Parathyroid adenoma (tissue), 2 donors: ENCODE data around the gene KIF25.

Experiments used
- H2AFZ ChIP-seq: fragments of 300-600 bp; sonication (generic); one replicate; pipeline ENCODE4 v1.7.0; 2017; ENCODE audit warnings: antibody characterized with exemption, mild to moderate bottlenecking
- H3K27ac ChIP-seq: fragments of 300-600 bp; sonication (generic); one replicate; pipeline ENCODE4 v1.7.0; 2017
- H3K27me3 ChIP-seq: fragments of 300-600 bp; sonication (generic); one replicate; pipeline ENCODE4 v1.7.0; 2017; ENCODE audit warnings: low read length; ENCODE audit not compliant: control insufficient read depth, insufficient read depth
- H3K36me3 ChIP-seq: fragments of 300-600 bp; sonication (generic); one replicate; pipeline ENCODE4 v1.7.0; 2017; ENCODE audit warnings: low read length; ENCODE audit not compliant: control insufficient read depth, insufficient read depth
- H3K4me1 ChIP-seq: fragments of 300-600 bp; sonication (generic); one replicate; pipeline ENCODE4 v1.7.0; 2017; ENCODE audit warnings: control low read depth
- H3K4me2 ChIP-seq: fragments of 300-600 bp; sonication (generic); one replicate; pipeline ENCODE4 v1.7.0; 2017; ENCODE audit warnings: low read length
- H3K4me3 ChIP-seq: fragments of 300-600 bp; sonication (generic); one replicate; pipeline ENCODE4 v1.7.0; 2017; ENCODE audit warnings: low read depth, low read length
- H3K79me2 ChIP-seq: fragments of 300-600 bp; sonication (generic); one replicate; pipeline ENCODE4 v1.7.0; 2017; ENCODE audit warnings: control low read depth
- H3K9ac ChIP-seq: fragments of 300-600 bp; sonication (generic); one replicate; pipeline ENCODE4 v1.7.0; 2017; ENCODE audit warnings: mild to moderate bottlenecking
- H3K9me3 ChIP-seq: fragments of 300-600 bp; sonication (generic); one replicate; pipeline ENCODE4 v1.7.0; 2017; ENCODE audit warnings: low read length; ENCODE audit not compliant: control insufficient read depth
- TF ChIP-seq, protein P1 (sequence below): fragments of 300-600 bp; sonication (generic); IDR thresholded peaks from one replicate; pipeline ENCODE4 v1.7.0; 2017; ENCODE audit warnings: antibody characterized with exemption, mild to moderate bottlenecking
- donor health status: primary hyperparathyroidism.

KIF25 gene

DNA sequence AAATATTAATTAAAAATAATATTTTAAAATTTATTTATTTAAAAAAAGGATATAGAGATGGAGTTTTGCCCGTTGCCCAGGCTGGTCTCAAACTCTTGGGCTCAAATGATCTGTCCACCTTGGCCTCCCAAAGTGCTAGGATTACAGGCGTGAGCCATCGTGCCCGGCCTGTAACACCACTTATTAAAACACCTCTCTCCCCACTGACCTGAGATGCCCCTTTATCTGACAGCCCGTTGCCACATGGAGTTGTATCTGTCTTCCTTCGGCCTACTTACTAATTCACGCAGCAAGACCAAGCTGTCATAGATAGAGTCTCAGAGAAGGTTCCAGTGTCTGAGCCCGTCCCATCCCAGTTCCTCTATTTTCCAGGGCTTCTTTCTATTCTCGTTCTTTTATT lies 30.7 kb downstream of the KIF25 start:
- TF ChIP-seq, protein P1, sequence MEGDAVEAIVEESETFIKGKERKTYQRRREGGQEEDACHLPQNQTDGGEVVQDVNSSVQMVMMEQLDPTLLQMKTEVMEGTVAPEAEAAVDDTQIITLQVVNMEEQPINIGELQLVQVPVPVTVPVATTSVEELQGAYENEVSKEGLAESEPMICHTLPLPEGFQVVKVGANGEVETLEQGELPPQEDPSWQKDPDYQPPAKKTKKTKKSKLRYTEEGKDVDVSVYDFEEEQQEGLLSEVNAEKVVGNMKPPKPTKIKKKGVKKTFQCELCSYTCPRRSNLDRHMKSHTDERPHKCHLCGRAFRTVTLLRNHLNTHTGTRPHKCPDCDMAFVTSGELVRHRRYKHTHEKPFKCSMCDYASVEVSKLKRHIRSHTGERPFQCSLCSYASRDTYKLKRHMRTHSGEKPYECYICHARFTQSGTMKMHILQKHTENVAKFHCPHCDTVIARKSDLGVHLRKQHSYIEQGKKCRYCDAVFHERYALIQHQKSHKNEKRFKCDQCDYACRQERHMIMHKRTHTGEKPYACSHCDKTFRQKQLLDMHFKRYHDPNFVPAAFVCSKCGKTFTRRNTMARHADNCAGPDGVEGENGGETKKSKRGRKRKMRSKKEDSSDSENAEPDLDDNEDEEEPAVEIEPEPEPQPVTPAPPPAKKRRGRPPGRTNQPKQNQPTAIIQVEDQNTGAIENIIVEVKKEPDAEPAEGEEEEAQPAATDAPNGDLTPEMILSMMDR: no peak
- H3K36me3 ChIP-seq: no peaks in the 10 kb centered on the region
- H3K9me3 ChIP-seq: no peaks in the 10 kb centered on the region
- H3K4me2 ChIP-seq: no peak overlapping the region
- H3K4me1 ChIP-seq: no peaks in the 10 kb centered on the region
- no peak overlapping the region for H3K4me3 ChIP-seq
- H3K9ac ChIP-seq: no peak overlapping the region
- H3K27ac ChIP-seq: no peak overlapping the region
- H2AFZ ChIP-seq: no peak overlapping the region
- no peaks in the 10 kb centered on the region for H3K79me2 ChIP-seq
- H3K27me3 ChIP-seq: no peaks in the 10 kb centered on the region

DNA sequence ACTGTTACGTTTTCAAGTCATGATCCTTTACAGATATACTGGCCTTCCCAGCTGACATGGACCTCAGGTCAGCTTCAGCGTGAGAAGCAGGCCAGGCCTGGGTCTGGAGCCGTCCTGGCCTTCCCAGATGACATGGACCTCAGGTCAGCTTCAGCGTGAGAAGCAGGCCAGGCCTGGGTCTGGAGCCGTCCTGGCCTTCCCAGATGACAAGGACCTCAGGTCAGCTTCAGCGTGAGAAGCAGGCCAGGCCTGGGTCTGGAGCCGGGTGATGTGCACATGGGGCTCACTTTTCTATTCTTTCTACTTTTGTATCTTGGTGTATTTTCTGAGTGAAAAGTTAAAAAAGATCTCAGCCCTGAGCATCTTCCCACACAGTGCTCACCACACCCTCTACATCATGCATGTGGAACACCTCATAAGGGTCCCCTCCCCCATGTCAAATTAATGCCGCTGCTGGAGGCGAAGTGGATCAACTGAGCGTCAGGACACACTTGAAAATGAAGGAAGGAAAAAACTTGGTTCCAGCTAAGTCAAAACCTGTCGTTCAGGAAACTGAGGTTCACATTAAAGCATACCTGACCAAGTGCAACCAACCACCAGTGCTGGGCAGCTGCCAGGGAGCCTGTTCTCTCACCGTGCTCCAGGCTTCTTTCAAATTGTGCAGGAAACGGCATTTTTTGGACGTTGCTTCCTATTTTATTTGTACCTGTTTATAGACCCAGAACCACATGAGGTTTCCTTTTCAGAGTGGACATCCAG lies 32.2 kb downstream of the KIF25 start:
- Histone ChIP-seq H3K4me2 (no peak overlapping the region), H3K4me1 (no peaks in the 10 kb centered on the region), H3K27me3 (no peaks in the 10 kb centered on the region), H3K27ac (no peak overlapping the region), H3K79me2 (no peaks in the 10 kb centered on the region), H3K9me3 (no peaks in the 10 kb centered on the region), H3K36me3 (no peaks in the 10 kb centered on the region), H2AFZ (no peak overlapping the region), H3K9ac (no peak overlapping the region), H3K4me3 (no peak overlapping the region)
- TF ChIP-seq, protein P1: no peak

DNA sequence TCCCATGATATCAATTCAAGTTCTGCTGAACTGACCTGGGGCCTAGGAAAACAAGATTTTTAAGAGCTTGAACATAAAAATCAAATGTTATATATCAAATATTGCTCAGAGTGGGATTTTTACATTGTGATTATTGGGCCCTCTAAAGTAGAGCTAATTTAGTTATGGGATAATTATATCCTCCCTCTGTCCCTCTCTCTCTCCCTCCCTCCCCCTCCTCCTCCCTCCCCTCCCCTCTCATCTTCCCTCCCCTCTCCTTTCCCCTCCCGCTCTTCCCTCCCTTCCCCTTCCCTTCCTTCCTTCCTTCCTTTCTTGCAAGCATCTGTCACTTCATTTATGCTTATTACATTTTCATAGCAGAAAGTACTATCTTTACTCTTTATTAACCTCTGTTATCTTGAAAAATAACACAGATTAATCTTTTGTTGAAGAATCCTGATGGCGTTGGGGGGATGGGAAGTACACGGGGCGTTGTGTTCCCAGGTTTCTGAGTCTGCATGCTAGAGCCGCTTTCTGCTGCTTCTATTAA lies 32.8 kb downstream of the KIF25 start:
- Histone ChIP-seq H3K9me3 (no peaks in the 10 kb centered on the region), H3K27ac (no peak overlapping the region), H2AFZ (no peak overlapping the region), H3K4me1 (no peaks in the 10 kb centered on the region), H3K79me2 (no peaks in the 10 kb centered on the region), H3K4me3 (no peak overlapping the region), H3K9ac (no peak overlapping the region), H3K4me2 (no peak overlapping the region), H3K36me3 (no peaks in the 10 kb centered on the region), H3K27me3 (no peaks in the 10 kb centered on the region)
- TF ChIP-seq, protein P1: no peak

DNA sequence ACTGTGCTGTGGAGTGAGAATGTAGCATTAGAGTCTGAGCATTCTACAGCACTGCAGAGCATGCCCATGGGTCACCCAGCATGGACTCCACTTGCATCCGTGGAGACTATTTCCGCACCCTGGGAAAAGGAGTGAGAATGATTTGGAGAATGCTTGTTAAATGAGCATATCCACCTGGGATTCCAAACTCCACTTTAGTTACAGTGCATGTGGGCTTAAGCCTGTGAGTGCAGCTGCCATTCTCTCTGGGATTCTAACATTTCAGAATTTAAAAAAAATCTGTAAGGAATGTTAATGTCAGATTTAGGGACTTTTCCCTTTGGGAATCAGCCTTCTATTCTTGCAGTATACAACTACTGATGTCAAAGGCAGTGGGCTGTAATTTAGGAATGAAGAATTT lies 33.4 kb downstream of the KIF25 start:
- no peak overlapping the region for H3K27ac ChIP-seq
- H3K4me3 ChIP-seq: no peak overlapping the region
- TF ChIP-seq, protein P1: no peak
- no peaks in the 10 kb centered on the region for H3K79me2 ChIP-seq
- no peaks in the 10 kb centered on the region for H3K27me3 ChIP-seq
- no peak overlapping the region for H3K4me2 ChIP-seq
- no peaks in the 10 kb centered on the region for H3K36me3 ChIP-seq
- H3K9me3 ChIP-seq: no peaks in the 10 kb centered on the region
- no peak overlapping the region for H2AFZ ChIP-seq
- H3K4me1 ChIP-seq: no peaks in the 10 kb centered on the region
- H3K9ac ChIP-seq: no peak overlapping the region
